Islet of Langerhans (tissue), 1 donor: ENCODE results near the gene GOLGA8S.
"Not testable (repeated sequence)": the region's sequence is repeated elsewhere in the genome, so short reads cannot be mapped to it uniquely, and the experiment has no call there.

Source experiments
- FAIRE-seq: peaks from one replicate; lab custom pipeline; 2011; peaks lifted over from hg19 to GRCh38; lab: Jason Lieb, UNC

The GOLGA8S gene

DNA sequence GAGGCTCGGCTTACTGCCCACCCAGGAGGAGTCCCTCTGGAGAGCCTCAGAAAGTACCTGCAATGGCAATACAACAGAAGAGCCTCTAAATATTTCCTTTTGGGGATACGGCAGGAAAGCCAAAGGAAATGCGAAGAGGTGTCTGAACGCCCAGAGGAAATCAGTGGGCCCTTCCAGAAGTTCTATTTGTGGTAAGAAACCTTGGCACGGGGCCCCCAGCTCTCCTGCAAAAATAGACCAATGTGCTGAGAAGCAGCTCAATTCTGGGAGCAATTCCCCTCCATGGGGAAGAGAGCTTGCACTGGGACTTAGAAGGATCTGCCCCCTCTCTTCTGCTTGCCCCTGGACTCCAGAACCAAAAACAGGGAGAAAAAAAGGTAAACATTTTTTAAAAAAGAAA is 44.7 kb downstream of the GOLGA8S start:
- not testable (repeated sequence) for FAIRE-seq

DNA sequence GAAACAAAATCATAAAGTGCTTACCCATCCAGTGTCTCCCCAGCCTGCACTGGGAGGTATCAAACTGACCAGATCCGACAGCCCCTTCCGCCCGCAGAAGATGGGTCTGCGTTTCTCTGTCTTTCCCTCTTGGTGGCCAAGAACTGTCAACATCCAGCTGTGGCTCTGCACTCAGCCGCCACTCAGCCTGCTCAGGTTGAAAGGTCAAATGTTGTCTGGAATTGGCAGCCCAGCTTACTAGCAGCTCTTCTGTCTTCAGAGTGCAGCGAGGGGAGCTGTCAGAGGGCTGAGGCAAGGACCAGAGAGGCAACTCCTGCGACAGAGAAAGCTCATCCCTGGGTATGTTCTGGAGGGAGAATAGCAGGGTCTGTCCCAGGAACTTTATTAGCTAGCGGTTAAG is 47.1 kb downstream of the GOLGA8S start:
- no peak for FAIRE-seq

DNA sequence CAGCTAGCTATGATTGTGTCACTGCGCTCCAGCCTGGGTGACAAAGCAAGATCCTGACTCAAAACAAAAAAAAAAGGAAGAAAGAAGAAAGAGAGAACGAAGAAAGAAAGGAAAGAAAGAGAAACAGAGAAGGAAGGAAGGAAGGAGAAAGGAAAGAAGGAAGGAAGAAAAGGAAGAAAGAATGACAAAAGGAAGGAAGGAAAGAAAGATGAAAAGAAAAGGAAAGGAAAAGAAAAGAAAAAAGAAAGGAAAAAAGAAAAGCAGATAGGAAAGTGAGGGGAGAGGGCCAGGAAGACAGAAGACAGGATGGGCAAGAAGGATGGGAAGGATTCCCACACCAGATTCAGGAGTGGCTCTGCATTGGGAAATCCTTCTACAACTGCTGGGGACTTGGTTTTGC is 47.6 kb downstream of the GOLGA8S start:
- no peak for FAIRE-seq

DNA sequence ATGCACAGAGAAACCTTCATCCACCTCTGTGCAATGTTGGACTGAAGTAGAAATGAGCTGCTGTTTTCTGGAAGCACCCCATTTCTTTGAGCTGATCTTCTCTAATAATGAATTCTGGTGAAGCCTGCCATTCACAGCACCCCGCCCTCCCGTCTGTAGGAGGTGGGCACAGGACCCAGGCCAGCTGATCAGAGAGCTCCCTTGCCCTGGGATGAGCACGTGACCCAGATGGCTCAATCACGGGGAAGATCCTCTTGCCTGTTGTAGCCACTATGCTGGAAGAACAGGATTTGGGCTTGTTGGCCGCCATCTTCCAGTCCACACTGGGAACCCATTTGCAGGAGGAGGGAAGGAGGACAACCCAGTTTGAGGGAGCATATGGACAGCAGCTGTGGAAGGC is 48.0 kb downstream of the GOLGA8S start:
- no peak for FAIRE-seq

DNA sequence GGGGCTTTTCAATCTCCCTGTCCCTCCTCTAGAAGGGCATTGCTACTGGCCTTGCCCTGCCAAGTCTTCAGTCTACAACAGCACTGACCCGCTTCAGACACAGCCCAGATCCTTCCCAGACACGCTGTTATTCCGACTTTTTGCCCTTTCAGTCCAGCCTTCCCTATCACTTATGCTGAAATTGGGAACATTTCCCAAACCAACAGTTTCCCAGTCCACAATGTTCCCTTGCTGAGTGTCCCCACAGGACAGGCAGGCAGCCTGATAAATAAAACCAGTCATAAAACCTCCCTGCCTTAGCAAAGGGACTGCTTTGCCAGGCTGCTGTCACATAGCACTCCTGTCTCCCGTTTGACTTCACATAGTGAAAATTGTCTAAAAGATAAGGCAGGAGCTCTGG is 49.0 kb downstream of the GOLGA8S start:
- no peak for FAIRE-seq

DNA sequence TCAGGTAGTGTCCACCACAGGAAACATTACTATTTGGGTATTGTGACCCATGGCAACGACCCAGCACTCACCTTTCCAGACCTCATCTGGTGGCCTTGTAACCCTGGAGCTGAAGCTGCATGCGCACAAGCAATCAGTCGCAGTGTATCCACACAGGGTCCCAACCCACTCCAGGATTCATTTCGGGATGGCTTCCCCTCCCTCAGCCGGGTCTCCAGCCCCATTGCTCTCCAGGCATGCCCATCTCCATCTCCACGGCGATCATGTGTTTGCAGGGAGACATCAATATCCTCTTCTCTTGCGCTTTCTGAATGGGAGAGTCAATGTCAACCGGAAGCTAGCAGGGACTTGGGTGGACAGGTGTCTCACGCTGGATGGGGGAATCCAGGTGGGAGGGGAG is 57.3 kb downstream of the GOLGA8S start:
- no peak for FAIRE-seq

DNA sequence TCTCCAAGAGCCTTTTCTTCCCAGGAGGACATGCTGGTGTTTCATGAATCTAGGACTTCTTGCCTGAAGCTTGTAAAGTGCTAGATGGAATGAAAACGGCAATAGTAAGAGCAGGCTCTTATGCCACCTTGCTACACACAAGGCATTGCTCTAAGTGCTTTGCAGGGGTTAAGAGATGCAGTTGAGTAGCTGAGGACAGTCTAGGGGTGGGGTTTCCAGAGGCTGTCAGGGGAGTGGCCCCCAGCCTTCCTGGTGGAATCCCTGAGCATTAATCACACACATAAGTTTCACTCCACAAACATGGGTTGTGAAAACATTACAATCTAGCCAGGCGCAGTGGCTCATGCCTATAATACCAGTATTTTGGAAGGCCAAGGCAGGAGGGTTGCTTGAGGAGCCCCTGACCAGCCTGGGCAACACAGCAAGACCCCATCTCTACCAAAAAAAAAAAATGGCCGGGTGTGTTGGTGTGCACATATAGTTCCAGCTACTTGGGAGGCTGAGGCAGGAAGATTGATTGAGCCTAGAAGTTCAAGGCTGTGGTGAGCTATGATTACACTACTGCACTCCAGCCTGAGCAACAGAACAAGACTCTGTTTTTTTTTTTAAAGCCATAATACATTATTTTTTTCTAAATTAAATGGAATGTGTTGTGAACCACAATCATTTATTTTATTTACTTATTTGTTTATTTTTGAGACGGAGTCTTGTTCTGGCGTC is 58.5 kb downstream of the GOLGA8S start:
- FAIRE-seq, result not testable (repeated sequence)
